PC-3 (cell line): ENCODE measurements around the gene MPND. TPM values are rescaled to one million over a fixed set of nuclear protein-coding genes. Genes with fewer than 3 reads are reported as not detected.
A peak's percentile ranks its signal among the peaks of the same experiment; 100 is the strongest.

ENCODE experiments used
- ATAC-seq: fragments of 200-7000 bp; cut with Tn5 transposase; 2 replicates; pipeline ENCODE4 v1.9.1; 2020; ENCODE audit warnings: mild to moderate bottlenecking, moderate library complexity
- BruUV-seq: library from RNA; stranded (reverse); fragments of 400-500 nt; replicated peaks from 2 replicates; lab custom pipeline; 2021; lab: Mats Ljungman, UMichigan
- CTCF ChIA-PET: fragments of 300-600 bp; sonication (Branson Sonifier 250); formaldehyde crosslinking; loops from one replicate; lab custom pipeline; 2022; ENCODE audit warnings: antibody characterized with exemption; lab: Charles Lee
- POLR2A ChIA-PET: fragments of 300-600 bp; sonication (Branson Sonifier 250); formaldehyde crosslinking; loops from one replicate; lab custom pipeline; 2022; ENCODE audit warnings: antibody characterized with exemption; ENCODE audit not compliant: unreplicated experiment; lab: Charles Lee
- DNase-seq: peaks from one replicate; pipeline ENCODE4 v3.0.0-alpha.2; 2015
- H2AFZ ChIP-seq: fragments of 300-600 bp; sonication (generic); 2 replicates; pipeline ENCODE4 v1.6.0; 2016; ENCODE audit warnings: antibody characterized with exemption, low read length
- H3F3A ChIP-seq: fragments of 300-600 bp; sonication (generic); one replicate; pipeline ENCODE4 v1.6.0; 2017; ENCODE audit warnings: antibody characterized with exemption, low read length, control low read depth, mild to moderate bottlenecking; ENCODE audit not compliant: unreplicated experiment
- H3K27ac ChIP-seq: fragments of 300-600 bp; sonication (generic); 2 replicates; pipeline ENCODE4 v1.5.1; 2016; ENCODE audit warnings: mild to moderate bottlenecking, low read length
- H3K27me3 ChIP-seq: fragments of 300-600 bp; sonication (generic); 2 replicates; pipeline ENCODE4 v1.6.1; 2016; ENCODE audit warnings: low read length, mixed read lengths
- H3K36me3 ChIP-seq: fragments of 300-600 bp; sonication (generic); 2 replicates; pipeline ENCODE4 v1.6.1; 2016; ENCODE audit warnings: low read depth, mixed run types, low read length, mixed read lengths
- H3K4me1 ChIP-seq: fragments of 300-600 bp; sonication (generic); 2 replicates; pipeline ENCODE4 v1.5.1; 2016; ENCODE audit warnings: low read length; ENCODE audit not compliant: insufficient read depth
- H3K4me2 ChIP-seq: fragments of 300-600 bp; sonication (generic); 2 replicates; pipeline ENCODE4 v1.6.0; 2016; ENCODE audit warnings: low read length
- H3K4me3 ChIP-seq: fragments of 300-600 bp; sonication (generic); 2 replicates; pipeline ENCODE4 v1.5.1; 2016; ENCODE audit warnings: mild to moderate bottlenecking, low read length, mixed read lengths
- H3K79me2 ChIP-seq: fragments of 300-600 bp; sonication (generic); 2 replicates; pipeline ENCODE4 v1.6.1; 2017; ENCODE audit warnings: low read length, mixed read lengths
- H3K9ac ChIP-seq: fragments of 300-600 bp; sonication (generic); 2 replicates; pipeline ENCODE4 v1.6.0; 2016; ENCODE audit warnings: mild to moderate bottlenecking, low read length
- H3K9me2 ChIP-seq: fragments of 300-600 bp; sonication (generic); replicated peaks from 2 replicates; pipeline ENCODE4 v1.6.1; 2016; ENCODE audit warnings: mixed run types, low read length, mixed read lengths
- H3K9me3 ChIP-seq: fragments of 300-600 bp; sonication (generic); 2 replicates; pipeline ENCODE4 v1.6.1; 2016; ENCODE audit warnings: low read length, mixed read lengths
- H4K20me1 ChIP-seq: fragments of 300-600 bp; sonication (generic); 2 replicates; pipeline ENCODE4 v1.6.1; 2016; ENCODE audit warnings: low read length, mixed read lengths
- EZH2 ChIP-seq: fragments of 300-600 bp; sonication (generic); IDR thresholded peaks from one replicate; pipeline ENCODE4 v1.6.1; 2017; ENCODE audit warnings: antibody characterized with exemption, mild to moderate bottlenecking, low read length; ENCODE audit not compliant: unreplicated experiment
- EZH2phosphoT487 ChIP-seq: fragments of 300-600 bp; sonication (generic); IDR thresholded peaks from 2 replicates; pipeline ENCODE4 v1.6.1; 2018; ENCODE audit warnings: mild to moderate bottlenecking, antibody characterized with exemption, low read length, borderline replicate concordance
- intact Hi-C: fragments of 100-400 bp; cut with micrococcal nuclease; formaldehyde crosslinking; loops from 2 replicates; pipeline ENCODE4 v1.9.0; 2023
- total RNA-seq: library from RNA; depleted of rRNA; stranded (reverse); fragments of >200 nt; gene quantifications from 2 replicates; pipeline ENCODE4 v1.2.3, GENCODE V29; 2014
- TF ChIP-seq, protein P1 (sequence below): fragments of 300-600 bp; sonication (generic); conservative IDR thresholded peaks from 2 replicates; pipeline ENCODE4 v1.5.1; 2017; ENCODE audit warnings: antibody characterized with exemption, low read depth, mild to moderate bottlenecking, low read length

The MPND gene
- total RNA-seq, 1 experiment from 2014 or later: 5.6 TPM

DNA sequence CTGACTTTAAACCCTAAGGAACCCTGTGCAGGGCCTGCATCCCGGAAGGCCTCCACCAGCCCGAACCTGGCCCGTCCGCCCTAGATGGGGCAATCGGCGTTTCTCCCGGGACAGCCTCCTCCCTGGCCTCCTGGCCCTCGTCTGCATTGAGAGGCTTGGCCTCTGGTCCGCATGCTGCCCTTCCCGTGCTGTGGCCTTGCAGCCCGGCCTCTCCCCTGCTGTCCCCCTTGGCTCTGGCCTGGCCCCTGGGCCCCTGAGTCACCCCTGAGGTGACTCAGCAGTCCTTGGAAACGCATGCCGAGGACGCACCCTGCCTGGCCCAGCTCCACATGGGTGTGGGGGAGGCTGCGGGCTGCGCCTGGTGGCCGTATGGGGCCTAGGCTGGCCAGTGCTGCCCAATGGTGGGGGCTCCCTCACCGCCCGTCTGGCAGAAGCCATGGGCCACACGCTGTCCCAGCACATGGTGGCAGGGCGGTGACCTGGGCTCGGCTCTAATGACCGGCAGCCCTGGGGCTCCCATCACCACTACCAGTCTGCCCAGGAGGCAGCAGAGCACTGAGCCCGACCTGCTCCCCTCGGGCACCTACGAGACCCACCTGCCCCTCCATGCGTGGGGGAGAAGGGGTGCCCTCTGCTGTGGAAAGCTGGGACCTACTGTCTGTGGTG, 31.3 kb downstream of the MPND start:
- H2AFZ ChIP-seq: no peak overlapping the region

DNA sequence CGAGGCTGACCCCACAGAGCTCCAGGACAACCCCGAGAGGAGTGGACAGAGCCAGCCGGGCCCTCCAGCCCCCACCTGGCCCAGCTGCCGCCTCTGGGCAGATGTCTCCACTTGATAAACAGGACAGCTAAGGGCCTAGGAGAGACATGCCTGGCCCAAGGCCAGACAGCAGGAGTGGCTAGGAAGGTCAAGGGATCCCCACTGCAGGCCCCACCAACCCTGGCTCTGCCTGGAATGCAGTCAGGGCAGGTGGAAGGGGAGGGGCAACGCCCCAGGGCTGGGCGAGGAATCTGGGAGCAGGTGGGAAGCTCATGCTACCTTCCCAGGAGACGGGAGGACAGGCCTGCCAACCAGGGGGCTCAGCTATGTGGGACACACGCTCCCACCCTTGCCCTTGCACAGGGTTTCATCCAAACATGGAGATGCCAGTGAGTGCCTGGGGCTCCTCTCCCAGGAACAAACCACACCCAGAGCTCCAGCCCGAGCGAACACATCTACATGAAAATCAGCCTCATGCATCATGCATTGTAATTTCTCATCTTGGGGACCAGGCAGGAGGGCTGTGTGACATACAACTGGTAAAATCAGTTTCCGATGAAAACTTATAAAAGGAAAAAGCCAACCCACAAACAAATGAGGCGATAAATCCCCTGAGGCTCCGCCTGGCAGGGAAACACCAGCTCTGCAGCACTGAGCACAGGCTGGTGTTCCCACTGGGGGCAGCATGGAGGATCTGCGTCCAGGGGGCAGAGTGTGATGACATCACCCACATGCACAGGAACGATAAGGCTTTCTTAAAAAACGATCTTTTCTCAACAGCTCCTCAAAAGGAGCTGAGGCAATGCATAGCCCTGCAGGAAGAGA, 32.0 kb downstream of the MPND start:
- peak overlapping the region; percentile 85 for H3K4me2 ChIP-seq
- no peak overlapping the region for H2AFZ ChIP-seq

More for the DNA sequence above, 31.3 kb downstream of the MPND start:
- Histone ChIP-seq H3K9me2 (no peaks in the 10 kb centered on the region), H3F3A (peaks cover 7% of the 10 kb centered on the region), H3K4me1 (peaks cover 62% of the 10 kb centered on the region), H3K36me3 (no peaks in the 10 kb centered on the region), H3K9ac (peak overlapping the region; percentile 88), H3K4me2 (peak overlapping the region; percentile 85), H4K20me1 (no peaks in the 10 kb centered on the region), H3K79me2 (peaks cover 68% of the 10 kb centered on the region), H3K9me3 (no peaks in the 10 kb centered on the region), H3K4me3 (peak overlapping the region; percentile 44), H3K27ac (peak overlapping the region; percentile 99), H3K27me3 (no peaks in the 10 kb centered on the region)
- CTCF ChIA-PET: interaction anchor here (1.1 to 2.2 kb wide), 4 partner anchors 22 to 108 kb away, joined by 3 to 11 read pairs (median 5); partner anchors contain the start of genes CHAF1A and SH3GL1
- no TSS peak for BruUV-seq
- ATAC-seq (peak; percentile 58), DNase-seq (peak; percentile 90)
- intact Hi-C loops: loop anchor here (1.0 kb wide), 1 partner anchor 26 kb away; the partner anchor contains the start of gene SH3GL1
- no peak for TF ChIP-seq EZH2
- TF ChIP-seq EZH2phosphoT487: peak; percentile 34; the same call in 1 of the 2 replicates
- POLR2A ChIA-PET: interaction anchor here (0.6 kb wide), 1 partner anchor 107 kb away, joined by 3 read pairs; no protein-coding TSS in a partner anchor

More for the DNA sequence above, 32.0 kb downstream of the MPND start:
- DNase-seq (peak; percentile 95), ATAC-seq (peak; percentile 35)
- ChIA-PET CTCF (interaction anchor here (0.6 to 2.2 kb wide), 5 partner anchors 18 to 109 kb away, joined by 3 to 11 read pairs (median 5); partner anchors contain the start of genes CHAF1A and SH3GL1), POLR2A (interaction anchor here (0.5 to 0.6 kb wide), 2 partner anchors 81 to 108 kb away, joined by 3 to 4 read pairs; no protein-coding TSS in a partner anchor)
- Histone ChIP-seq H3K9me3 (no peaks in the 10 kb centered on the region), H3K4me1 (peaks cover 70% of the 10 kb centered on the region), H3K36me3 (no peaks in the 10 kb centered on the region), H3K9me2 (no peaks in the 10 kb centered on the region), H3F3A (peaks cover 7% of the 10 kb centered on the region), H3K27me3 (no peaks in the 10 kb centered on the region), H3K9ac (peak overlapping the region; percentile 88), H3K27ac (peak overlapping the region; percentile 99), H4K20me1 (no peaks in the 10 kb centered on the region), H3K79me2 (peaks cover 66% of the 10 kb centered on the region), H3K4me3 (peak overlapping the region; percentile 44)
- BruUV-seq: no TSS peak
- intact Hi-C loops: no loop called here
- TF ChIP-seq, protein P1, sequence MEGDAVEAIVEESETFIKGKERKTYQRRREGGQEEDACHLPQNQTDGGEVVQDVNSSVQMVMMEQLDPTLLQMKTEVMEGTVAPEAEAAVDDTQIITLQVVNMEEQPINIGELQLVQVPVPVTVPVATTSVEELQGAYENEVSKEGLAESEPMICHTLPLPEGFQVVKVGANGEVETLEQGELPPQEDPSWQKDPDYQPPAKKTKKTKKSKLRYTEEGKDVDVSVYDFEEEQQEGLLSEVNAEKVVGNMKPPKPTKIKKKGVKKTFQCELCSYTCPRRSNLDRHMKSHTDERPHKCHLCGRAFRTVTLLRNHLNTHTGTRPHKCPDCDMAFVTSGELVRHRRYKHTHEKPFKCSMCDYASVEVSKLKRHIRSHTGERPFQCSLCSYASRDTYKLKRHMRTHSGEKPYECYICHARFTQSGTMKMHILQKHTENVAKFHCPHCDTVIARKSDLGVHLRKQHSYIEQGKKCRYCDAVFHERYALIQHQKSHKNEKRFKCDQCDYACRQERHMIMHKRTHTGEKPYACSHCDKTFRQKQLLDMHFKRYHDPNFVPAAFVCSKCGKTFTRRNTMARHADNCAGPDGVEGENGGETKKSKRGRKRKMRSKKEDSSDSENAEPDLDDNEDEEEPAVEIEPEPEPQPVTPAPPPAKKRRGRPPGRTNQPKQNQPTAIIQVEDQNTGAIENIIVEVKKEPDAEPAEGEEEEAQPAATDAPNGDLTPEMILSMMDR: peak; percentile 55
- TF ChIP-seq EZH2phosphoT487: no peak
